Stimulated activated CD8-positive, alpha-beta memory T cell treated with anti-CD3 and anti-CD28 coated beads, Interleukin-4, amount 100 ng/mL, for 1 hour (primary cell): ENCODE results near the gene HCN1.
"Not testable (repeated sequence)": the region's sequence is repeated elsewhere in the genome, so short reads cannot be mapped to it uniquely, and the experiment has no call there.

Source experiments
- DNase-seq, 2 donors: peaks; one replicate each; pipeline ENCODE4 v3.0.0-alpha.2; 2020; ENCODE audit warnings: low read depth in 2 of 2, low spot score in 1 of 2

Gene HCN1

DNA sequence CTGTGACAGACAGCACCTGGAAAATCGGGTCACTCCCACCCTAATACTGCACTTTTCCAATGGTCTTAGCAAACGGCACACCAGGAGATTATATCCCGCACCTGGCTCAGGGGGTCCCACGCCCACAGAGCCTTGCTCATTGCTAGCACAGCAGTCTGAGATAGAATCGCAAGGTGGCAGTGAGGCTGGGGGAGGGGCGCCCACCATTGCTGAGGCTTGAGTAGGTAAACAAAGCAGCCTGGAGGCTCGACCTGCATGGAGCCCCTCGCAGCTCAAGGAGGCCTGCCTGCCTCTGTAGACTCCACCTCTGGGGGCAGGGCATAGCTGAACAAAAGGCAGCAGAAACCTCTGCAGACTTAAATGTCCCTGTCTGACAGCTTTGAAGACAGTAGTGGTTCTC lies 383.6 kb downstream of the HCN1 start:
- DNase-seq = not testable (repeated sequence)

DNA sequence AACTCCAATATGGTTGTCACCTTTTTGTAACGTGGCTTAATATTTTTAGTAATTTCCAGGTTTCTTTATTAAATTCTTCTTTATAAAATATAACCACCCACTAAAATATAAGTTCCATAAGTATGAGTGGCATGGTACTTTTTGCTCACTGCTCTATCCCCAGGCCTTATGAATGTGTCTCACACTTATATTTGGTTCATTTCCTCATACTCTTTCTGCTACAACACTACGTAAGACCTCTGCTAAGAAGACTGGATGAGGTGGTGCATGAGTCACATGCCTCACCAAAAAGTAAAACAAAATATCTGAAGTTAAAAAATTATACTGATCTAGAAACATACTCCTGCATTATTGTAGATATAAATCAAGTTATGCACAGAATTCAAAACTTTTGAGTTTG lies 400.9 kb downstream of the HCN1 start:
- no peak for DNase-seq

DNA sequence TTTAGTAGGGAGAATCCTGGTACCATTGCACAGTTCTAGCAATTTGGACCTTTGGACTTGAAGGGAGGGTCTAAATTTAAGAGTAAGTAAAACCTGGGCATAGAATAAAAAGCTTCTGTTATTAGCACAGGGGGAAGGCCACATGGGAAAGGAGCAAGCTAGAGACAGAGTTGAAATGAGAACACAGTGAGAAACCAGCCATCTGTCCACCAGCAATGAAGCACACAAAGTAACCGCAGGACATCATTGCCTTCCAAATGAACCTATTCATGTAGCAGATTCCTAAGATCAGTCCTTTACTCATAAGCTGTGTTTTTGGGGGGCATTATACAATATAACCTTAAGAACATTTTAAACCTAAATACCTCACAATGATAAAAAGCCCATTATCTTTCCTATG lies 407.4 kb downstream of the HCN1 start:
- DNase-seq = no peak

DNA sequence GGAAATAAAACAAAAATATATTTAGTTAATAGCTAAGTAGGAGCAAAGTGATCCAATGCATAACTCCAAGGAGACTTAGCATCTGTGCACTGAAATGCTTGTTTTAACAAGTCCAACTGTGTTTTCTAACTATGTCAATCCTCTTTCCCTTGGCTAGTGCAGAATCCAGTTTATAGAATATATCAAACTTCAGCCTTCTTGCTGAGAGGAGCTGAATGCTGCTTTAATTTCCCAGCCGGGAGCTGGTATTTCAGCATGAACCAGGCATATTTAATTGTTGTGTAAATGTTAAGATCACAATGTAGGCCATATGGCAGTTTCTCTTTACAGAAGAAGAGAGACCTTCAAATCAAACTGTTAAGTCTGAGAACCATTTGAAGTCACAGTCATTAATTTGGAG lies 411.7 kb downstream of the HCN1 start:
- DNase-seq = no peak

DNA sequence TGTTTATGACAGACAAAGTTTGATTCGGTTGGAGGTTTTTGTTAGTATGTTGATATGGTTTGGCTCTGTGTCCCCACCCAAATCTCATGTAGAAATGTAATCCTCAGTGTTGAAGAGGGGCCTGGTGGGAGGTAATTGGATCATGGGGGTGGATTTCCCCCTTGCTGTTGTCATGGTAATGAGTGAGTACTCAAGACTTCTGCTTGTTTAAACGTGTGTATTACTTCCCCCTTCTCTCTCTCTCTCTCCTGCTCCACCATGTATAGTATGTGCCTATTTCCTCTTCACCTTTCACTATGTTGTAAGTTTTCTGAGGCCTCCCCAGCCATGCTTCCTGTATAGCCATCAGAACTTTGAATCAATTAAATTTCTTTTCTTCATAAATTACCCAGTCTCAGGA lies 415.1 kb downstream of the HCN1 start:
- DNase-seq = no peak

DNA sequence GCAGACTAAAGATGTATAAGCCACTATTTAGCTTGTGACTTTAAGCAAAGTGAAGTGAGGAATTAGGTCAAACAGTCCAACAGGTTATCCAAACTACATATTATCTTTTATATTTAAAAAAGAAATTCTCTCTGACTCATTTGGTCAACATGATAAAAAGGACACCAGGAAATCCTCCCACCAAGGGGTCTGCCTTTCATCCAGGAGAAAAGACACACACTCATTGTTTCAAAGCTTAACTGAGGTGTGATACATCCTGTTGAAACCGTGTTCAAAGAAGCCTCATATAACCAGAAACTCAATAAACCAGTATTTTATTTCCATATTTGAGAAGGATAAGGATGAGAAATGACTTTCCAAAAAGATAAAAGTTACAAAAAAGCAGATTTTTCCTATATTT lies 417.1 kb downstream of the HCN1 start:
- DNase-seq = no peak

DNA sequence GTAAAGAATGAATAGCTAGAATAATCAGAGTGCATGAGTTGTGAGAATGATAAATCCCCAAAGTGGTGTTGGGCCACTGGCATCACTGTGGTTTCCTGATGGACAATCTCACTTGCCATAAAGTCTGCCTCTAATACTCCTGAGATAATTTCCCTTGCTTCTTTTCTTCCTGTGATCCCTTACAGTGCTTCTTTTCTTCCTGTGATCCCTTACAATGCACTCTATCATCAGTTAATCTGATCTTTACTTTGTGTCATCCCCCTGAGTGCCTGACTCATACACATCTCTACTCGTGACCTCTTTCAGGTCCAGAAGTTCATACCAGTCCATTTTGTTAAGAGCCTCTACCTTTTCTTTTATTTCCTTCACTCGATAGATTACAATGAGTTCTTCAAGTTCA lies 418.3 kb downstream of the HCN1 start:
- DNase-seq = no peak

DNA sequence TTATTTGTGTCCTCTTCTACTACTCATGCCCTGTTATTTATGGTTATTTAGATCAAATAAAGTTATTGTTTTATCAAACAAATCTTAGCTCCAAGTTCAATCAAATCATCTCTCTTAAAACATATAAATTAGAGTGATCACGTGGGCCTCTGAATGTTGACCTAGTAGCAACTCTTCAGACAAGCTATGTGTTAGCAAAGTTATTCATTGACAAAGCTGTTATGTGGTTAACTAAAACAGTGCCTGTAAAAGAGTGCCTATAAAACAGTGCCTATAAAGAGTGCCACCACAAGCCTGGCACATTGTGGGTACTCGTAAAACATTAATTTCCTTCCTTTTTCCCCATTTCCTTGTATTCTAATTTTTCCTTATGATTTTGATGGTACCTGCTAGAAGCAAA lies 421.9 kb downstream of the HCN1 start:
- DNase-seq = no peak

DNA sequence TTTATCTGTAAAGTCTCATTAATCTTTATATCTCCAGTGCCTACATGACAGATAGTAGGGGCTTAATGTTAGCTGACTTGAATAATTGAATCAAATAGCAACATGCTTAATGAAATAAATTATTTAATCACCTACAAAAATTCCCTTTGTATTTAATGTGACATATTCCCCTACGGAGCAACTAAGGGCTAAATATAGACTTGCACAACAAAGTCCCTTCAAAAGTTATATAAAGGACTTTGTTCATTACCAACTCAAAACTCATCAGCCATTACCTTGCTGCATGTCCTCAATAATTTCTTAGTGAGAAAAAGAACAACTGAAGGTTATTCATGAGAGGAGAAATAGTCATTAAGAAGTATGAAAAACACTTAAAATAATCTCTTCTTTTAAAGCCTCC lies 424.6 kb downstream of the HCN1 start:
- DNase-seq = no peak

DNA sequence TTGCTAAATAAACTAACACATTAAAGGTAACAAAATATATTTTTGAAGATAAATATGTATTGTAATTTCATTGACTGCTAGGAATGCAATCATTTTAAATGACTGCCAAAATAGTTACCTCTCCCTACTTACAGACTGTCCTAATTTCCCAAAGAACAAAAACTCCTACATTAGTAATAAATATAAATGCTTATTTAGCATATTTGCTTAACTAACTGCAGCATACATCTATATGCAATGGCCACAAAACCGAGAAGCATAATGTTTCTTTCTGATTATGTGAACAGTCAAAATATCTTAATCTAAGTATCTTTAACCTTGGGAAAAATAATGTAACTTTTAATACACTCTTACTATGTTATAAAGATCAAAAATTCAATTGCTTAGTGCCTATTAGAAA lies 431.7 kb downstream of the HCN1 start:
- no peak for DNase-seq

DNA sequence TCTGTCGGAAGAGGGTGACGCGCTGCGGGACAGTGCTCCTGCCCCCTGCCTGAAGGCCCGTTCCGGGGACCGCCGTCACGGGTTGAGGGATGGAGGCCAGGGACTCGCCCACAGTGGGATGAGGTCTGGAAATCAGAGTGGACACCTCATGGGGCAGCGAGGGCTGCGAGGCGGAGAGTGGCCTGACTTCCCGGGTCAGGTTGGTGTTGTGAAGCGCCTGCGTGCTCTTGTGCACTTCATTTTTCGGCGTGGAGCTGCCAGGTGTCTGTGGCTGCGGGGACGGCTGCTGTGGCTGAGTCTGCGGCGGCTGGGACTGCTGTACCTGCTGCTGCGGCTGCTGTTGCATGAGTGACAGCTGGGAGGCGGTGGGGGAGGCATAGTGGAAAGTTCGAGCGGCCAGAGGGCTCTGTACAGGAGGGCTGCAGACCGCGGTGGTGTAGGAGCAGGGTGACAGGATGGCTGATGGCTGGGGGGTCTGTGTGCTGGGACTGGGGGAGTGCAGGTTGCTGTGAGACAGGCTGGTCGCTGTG lies 434.1 kb downstream of the HCN1 start:
- DNase-seq = no peak

DNA sequence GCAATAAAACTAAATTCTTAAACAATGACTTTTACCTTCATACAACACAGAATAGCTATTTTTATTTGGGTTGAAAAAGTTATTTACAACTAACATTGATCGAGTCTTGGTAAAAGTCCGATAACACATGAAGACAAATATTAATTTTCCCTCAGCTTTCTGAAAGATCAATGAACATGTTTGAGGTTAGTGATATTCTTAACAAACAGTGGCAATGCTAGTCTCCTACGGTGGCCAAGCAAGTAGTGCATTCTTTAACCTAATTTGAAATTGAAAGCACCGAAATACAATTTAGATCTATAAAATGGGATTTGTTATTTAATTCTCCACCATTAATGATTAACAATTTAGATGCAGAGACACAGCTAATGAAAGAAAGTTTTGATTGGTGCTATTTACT lies 435.1 kb downstream of the HCN1 start:
- no peak for DNase-seq

DNA sequence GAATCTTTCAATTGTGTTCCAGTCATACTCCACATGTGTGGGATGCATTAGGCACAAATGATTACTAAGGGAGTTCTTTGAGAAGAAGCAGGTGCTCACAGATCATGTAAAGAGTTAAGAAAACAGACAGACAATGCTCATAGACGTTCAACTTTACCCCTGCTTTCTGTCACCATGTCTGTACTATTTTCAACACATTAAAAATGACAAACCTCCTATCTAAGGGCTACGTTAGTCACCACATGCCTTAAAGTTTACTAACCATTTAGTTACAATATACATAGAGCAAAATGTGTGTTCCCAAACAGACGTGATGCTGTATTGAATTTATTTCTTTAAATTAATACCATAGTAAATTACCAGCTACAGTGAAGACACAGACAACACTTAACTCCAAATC lies 435.9 kb downstream of the HCN1 start:
- no peak for DNase-seq

DNA sequence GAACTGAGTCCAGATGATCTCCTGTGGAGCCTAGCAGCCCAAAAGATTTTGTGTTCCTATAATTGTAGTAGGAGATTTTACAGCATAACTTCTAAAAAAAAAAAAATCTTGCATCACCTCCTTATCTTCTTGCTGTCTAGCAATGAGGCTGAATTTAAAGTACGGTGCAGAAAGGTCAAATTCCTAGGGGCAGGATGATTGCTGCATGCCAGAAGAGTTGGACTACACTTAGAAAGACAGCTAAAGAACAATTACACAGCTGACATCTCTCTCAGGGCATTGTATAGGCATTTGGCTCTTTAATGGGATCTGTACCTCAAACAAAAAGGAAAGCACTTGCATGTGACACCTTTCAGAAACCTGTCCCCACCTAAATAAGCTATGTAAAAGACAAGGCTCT lies 443.2 kb downstream of the HCN1 start:
- DNase-seq = no peak

DNA sequence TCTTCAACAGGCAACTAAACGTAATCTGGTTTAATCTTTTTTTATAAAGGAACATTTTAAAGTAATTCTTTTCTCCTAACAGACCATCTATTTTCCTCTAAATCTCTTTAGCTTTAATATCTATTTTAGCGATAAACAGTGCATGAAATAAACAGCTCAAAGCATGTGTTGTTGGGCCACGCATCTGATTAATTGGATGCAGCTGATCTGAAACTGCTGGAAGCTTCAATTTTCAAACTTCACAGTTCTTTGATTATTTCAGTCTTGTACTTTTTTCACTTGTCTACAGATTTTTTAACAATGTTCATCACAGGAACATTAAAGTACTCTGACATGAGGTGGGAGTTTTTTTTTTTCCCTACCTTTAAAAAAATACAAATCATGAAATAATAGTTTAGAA lies 443.6 kb downstream of the HCN1 start:
- no peak for DNase-seq

DNA sequence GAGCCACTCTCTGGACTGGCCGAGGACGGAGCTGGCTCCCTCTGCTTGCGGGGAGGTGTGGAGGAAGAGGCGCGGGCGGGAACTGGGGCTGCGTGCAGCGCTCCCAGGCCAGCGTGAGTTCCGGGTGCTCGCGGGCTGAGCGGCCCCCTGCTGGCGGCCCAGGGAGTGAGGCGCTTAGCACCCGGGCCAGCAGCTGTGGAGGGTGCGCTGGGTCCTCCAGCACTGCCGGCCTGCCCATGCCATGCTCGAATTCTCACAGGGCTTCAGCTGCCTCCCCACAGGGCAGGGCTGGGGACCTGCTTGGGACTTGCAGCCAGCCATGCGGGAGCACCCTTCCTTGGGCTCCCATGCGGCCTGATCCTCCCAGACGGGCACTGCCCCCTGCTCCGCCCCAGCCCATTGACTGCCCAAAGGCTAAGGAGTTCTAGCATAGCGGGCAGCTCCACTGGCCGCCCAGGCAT lies 470.6 kb downstream of the HCN1 start:
- no peak for DNase-seq

DNA sequence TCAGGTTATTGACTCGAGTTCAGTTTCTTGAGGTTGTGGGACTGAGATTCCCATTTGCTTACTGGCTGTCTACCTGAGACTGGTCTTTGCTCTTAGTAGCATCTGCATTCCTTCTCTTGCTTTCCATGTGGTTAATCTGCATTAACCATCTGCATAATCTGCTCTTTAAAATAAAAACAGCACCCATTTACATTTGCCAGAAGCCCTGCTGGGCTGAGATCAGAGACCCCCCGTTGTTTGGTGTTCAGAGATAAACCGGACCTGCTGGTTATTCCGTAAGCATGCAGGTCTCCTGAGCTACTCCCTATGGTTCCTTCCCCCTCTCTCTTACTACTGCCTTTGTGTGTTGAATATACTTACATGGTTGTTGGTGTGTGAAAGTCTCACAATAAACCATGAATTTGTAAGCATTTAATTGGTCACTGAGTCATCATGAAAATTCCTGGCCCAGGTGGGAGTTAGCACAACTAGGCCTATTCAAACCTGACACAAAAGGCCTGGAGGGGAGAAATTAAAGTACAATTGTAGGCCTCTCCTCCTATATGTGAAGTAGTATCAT lies 490.7 kb downstream of the HCN1 start:
- DNase-seq = no peak
